ENCODE data around the gene RASL10A. TPM values are rescaled to one million over a fixed set of nuclear protein-coding genes. Genes with fewer than 3 reads are reported as not detected.

RASL10A gene
- total and polyA plus RNA-seq, 9 of the 15 experiments (the other 6 are each of a cell fraction or from before 2014, with no cell fraction given): 0.17 to 1.2 (median 0.45) TPM; not detected in 3

GRCh38 chr22:29292379-29292778 lies 23.1 kb downstream of the RASL10A start:
- ATAC-seq: no peak
- H3K79me2 ChIP-seq (ENCODE audit: control insufficient read depth, insufficient read depth, low read length): peaks cover 27% of the 10 kb centered on the region; the same call in 2 of the 3 replicates
- TF ChIP-seq CCNT2 (IDR thresholded peaks at IDR 0.05; ENCODE audit: borderline replicate concordance, extremely low read depth, insufficient read length, low read depth, low read length) (no peak), BHLHE40 (IDR thresholded peaks at IDR 0.05; ENCODE audit: low read length) (no peak), CREB1 (IDR thresholded peaks at IDR 0.05) (no peak), CREB1 (CRISPR knock-in tag; IDR thresholded peaks at IDR 0.05) (no peak), BMI1 (IDR thresholded peaks at IDR 0.05; ENCODE audit: low read length) (no peak), EWSR1 (IDR thresholded peaks at IDR 0.05; ENCODE audit: borderline replicate concordance, low read depth, partially characterized antibody) (no peak), HINFP (tag; conservative IDR thresholded peaks at IDR 0.05; ENCODE audit: low read depth) (no peak), ZNF551 (CRISPR knock-in tag; IDR thresholded peaks at IDR 0.05) (no peak), RERE (CRISPR knock-in tag; IDR thresholded peaks at IDR 0.05; ENCODE audit: borderline replicate concordance) (no peak), ZNF740 (CRISPR knock-in tag; IDR thresholded peaks at IDR 0.05) (no peak), ZNF740 (tag; IDR thresholded peaks at IDR 0.05) (no peak), FOXJ3 (CRISPR knock-in tag; IDR thresholded peaks at IDR 0.05) (no peak), ARID3A (IDR thresholded peaks at IDR 0.05; ENCODE audit: borderline replicate concordance, low read depth, low read length) (no peak), TAL1 (IDR thresholded peaks at IDR 0.05) (no peak)

More at GRCh38 chr22:29292379-29292778, 23.1 kb downstream of the RASL10A start:
- Histone ChIP-seq H3K36me3 (ENCODE audit: control insufficient read depth, insufficient read depth, low read length) (peaks cover 99% of the 10 kb centered on the region), H4K20me1 (replicated peaks; ENCODE audit: control insufficient read depth, insufficient read depth, low read length) (0 out of 2 replicates have a peak, but pooled peaks cover 2% of the 10 kb centered on the region), H3K9me1 (ENCODE audit: control insufficient read depth, insufficient read depth, low read length) (no peaks in the 10 kb centered on the region), H2AFZ (ENCODE audit: low read depth, low read length) (no peak overlapping the region), H3K9ac (ENCODE audit: insufficient read depth in 1 of 2, low read depth in 2 of 2, low read length in 2 of 2) (no peak overlapping the region), H3K4me2 (ENCODE audit: insufficient read depth, low read length) (no peak overlapping the region), H3K27me3 (ENCODE audit: control insufficient read depth in 2 of 2, insufficient read depth in 2 of 2, low read length in 2 of 2) (no peaks in the 10 kb centered on the region), H3K4me3 (no peak overlapping the region), H3K27ac (ENCODE audit: extremely low read depth, low read depth, low read length) (no peak overlapping the region), H3K9me3 (replicated peaks; ENCODE audit: control insufficient read depth, insufficient read depth, low read depth, low read length) (no peaks in the 10 kb centered on the region), H3K4me1 (replicated peaks in 1 of 2; ENCODE audit: control insufficient read depth in 2 of 2, insufficient read depth in 2 of 2, low read length in 2 of 2) (no peaks in the 10 kb centered on the region)
- no TSS peak for BruUV-seq (replicated peaks)
- DNase-seq (ENCODE audit: extremely low read depth in 1 of 4, low spot score in 3 of 4): no peak
- ChIA-PET CTCF (ENCODE audit: low intra/inter-chr PET ratio) (no interaction called here), POLR2A (no interaction called here)
- intact Hi-C loops (cut with micrococcal nuclease): no loop called here
- in situ Hi-C loops (cut with MboI): no loop called here
- no peak for FAIRE-seq

Data from K562 (cell line).